Peyer's patch (tissue), 4 donors: ENCODE results near the gene RESP18. TPM values are rescaled to one million over a fixed set of nuclear protein-coding genes. Genes with fewer than 3 reads are reported as not detected.

Source experiments
- DNase-seq, 3 donors: peaks; one replicate each; pipeline ENCODE4 v3.0.0-alpha.2; 2017 to 2019
- H3K27ac ChIP-seq, 4 donors: fragments of 200-600 bp; sonication (generic); one replicate each; pipeline ENCODE4 v1.5.1; 2016 to 2019
- H3K27me3 ChIP-seq, 2 donors: fragments of 200-600 bp; sonication (generic); one replicate each; pipeline ENCODE4 v1.5.1; 2019
- H3K36me3 ChIP-seq, 3 donors: fragments of 200-600 bp; sonication (generic); one replicate each; pipeline ENCODE4 v1.5.1; 2016 to 2019
- H3K4me1 ChIP-seq, 4 donors: fragments of 200-600 bp; sonication (generic); one replicate each; pipeline ENCODE4 v1.5.1; 2016 to 2019
- H3K4me3 ChIP-seq, 4 donors: fragments of 200-600 bp; sonication (generic); 1 replicate in 3 of 4; 2 replicates in 1 of 4; pipeline ENCODE4 v1.5.1; 2016 to 2019; ENCODE audit warnings: mild to moderate bottlenecking in 1 of 4
- H3K9me3 ChIP-seq, 4 donors: fragments of 200-600 bp; sonication (generic); one replicate each; pipeline ENCODE4 v1.5.1; 2016 to 2019; ENCODE audit warnings: mild to moderate bottlenecking in 1 of 4
- POLR2A ChIP-seq, 2 donors: fragments of 450-650 bp; IDR thresholded peaks; one replicate each; pipeline ENCODE4 v1.5.1; 2017; ENCODE audit warnings: antibody characterized with exemption in 2 of 2, mild to moderate bottlenecking in 2 of 2, moderate library complexity in 2 of 2
- total RNA-seq, 4 donors: library from RNA; depleted of rRNA; stranded (reverse); fragments of >200 nt; gene quantifications; one replicate each; pipeline ENCODE4 v1.1.0, GENCODE V29; 2016
- TF ChIP-seq, protein P1 (sequence below), 6 experiments: fragments of 450-650 bp in 4 of 6; fragments of 200-600 bp in 2 of 6; sonication (generic) in 1 of 6; IDR thresholded peaks; one replicate each; pipeline ENCODE4 v1.5.1; 2017 to 2019; ENCODE audit warnings: antibody characterized with exemption in 6 of 6, mild to moderate bottlenecking in 3 of 6, moderate library complexity in 1 of 6

The RESP18 gene
- not detected for total RNA-seq

- Histone ChIP-seq H3K27ac (no peak within 1 kb of the TSS), H3K4me1 (no peaks in the 10 kb centered on the region), H3K4me3 (no peak within 1 kb of the TSS), H3K9me3 (peaks cover 0 to 8% (median 0%) of the 10 kb centered on the region in 4 donors), H3K36me3 (no peaks in the 10 kb centered on the region), H3K27me3 (peaks cover 0 to 5% of the 10 kb centered on the region in 2 donors)
- DNase-seq, result no peak
- TF ChIP-seq POLR2A (IDR thresholded peaks at IDR 0.05), result no peak
- TF ChIP-seq, protein P1, sequence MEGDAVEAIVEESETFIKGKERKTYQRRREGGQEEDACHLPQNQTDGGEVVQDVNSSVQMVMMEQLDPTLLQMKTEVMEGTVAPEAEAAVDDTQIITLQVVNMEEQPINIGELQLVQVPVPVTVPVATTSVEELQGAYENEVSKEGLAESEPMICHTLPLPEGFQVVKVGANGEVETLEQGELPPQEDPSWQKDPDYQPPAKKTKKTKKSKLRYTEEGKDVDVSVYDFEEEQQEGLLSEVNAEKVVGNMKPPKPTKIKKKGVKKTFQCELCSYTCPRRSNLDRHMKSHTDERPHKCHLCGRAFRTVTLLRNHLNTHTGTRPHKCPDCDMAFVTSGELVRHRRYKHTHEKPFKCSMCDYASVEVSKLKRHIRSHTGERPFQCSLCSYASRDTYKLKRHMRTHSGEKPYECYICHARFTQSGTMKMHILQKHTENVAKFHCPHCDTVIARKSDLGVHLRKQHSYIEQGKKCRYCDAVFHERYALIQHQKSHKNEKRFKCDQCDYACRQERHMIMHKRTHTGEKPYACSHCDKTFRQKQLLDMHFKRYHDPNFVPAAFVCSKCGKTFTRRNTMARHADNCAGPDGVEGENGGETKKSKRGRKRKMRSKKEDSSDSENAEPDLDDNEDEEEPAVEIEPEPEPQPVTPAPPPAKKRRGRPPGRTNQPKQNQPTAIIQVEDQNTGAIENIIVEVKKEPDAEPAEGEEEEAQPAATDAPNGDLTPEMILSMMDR (IDR thresholded peaks at IDR 0.05), result no peak
Measured at GRCh38 chr2:219332542-219332941, at the start of gene RESP18. TSS of gene RESP18 (minus strand) at chr2:219332744.

- Histone ChIP-seq H3K4me1 (peaks cover 0 to 20% (median 3%) of the 10 kb centered on the region in 4 donors), H3K4me3 (no peak overlapping the region), H3K9me3 (no peaks in the 10 kb centered on the region), H3K27ac (no peak overlapping the region), H3K27me3 (no peaks in the 10 kb centered on the region), H3K36me3 (peaks cover 0 to 86% (median 0%) of the 10 kb centered on the region in 3 donors)
- TF ChIP-seq, protein P1 (IDR thresholded peaks at IDR 0.05), result no peak
- no peak for TF ChIP-seq POLR2A (IDR thresholded peaks at IDR 0.05)
- DNase-seq, result no peak
Measured at GRCh38 chr2:219381448-219381847, 48.9 kb upstream of the RESP18 start.

GRCh38 chr2:219380926-219381325 is 48.4 kb upstream of the RESP18 start:
- Histone ChIP-seq H3K36me3 (peaks cover 0 to 80% (median 0%) of the 10 kb centered on the region in 3 donors), H3K27me3 (no peaks in the 10 kb centered on the region), H3K9me3 (no peaks in the 10 kb centered on the region), H3K4me3 (no peak overlapping the region), H3K4me1 (peaks cover 0 to 15% (median under 1%) of the 10 kb centered on the region in 4 donors), H3K27ac (no peak overlapping the region)
- DNase-seq, result no peak
- no peak for TF ChIP-seq POLR2A (IDR thresholded peaks at IDR 0.05)
- TF ChIP-seq, protein P1 (IDR thresholded peaks at IDR 0.05), result no peak

GRCh38 chr2:219378163-219378851 is 45.8 kb upstream of the RESP18 start:
- Histone ChIP-seq H3K9me3 (no peaks in the 10 kb centered on the region), H3K4me3 (no peak overlapping the region), H3K36me3 (peaks cover 0 to 72% (median 0%) of the 10 kb centered on the region in 3 donors), H3K27ac (no peak overlapping the region), H3K27me3 (no peaks in the 10 kb centered on the region), H3K4me1 (no peaks in the 10 kb centered on the region)
- TF ChIP-seq POLR2A (IDR thresholded peaks at IDR 0.05), result no peak
- TF ChIP-seq, protein P1 (IDR thresholded peaks at IDR 0.05), result no peak
- no peak for DNase-seq

DNA sequence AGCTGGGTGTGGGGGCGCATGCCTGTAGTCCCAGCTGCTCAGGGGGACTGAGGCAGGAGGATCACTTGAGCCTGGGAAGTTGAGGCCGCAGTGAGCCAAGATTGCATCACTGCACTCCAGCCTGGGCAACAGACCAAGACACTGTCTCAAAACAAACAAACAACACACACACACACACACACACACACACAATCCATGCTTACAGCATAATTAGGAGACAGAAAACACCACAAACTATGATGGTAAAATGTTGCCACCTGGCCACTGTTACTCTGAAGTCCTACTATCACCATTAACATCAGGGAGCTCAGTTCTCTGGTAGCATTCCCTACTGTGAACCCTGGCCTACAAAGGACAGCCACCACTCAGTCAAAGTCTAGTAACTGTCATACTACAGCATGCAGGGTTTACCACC is 36.9 kb upstream of the RESP18 start:
- H3K36me3 ChIP-seq, result peaks cover 0 to 14% (median 0%) of the 10 kb centered on the region in 3 donors
- no peak overlapping the region for H3K4me3 ChIP-seq
- H3K4me1 ChIP-seq, result no peaks in the 10 kb centered on the region
- H3K9me3 ChIP-seq, result no peaks in the 10 kb centered on the region
- peak in 1 of 3 donors; percentile 60 for DNase-seq
- no peak for TF ChIP-seq POLR2A (IDR thresholded peaks at IDR 0.05)
- TF ChIP-seq, protein P1 (IDR thresholded peaks at IDR 0.05), result no peak
- no peaks in the 10 kb centered on the region for H3K27me3 ChIP-seq
- H3K27ac ChIP-seq, result peak overlapping the region in 1 of 4 donors; percentile 52
